HPDE6-E6E7 (cell line): Measurements from ENCODE around the gene GGA3.

Experiments
- DNase-seq: peaks from one replicate; pipeline ENCODE4 v3.0.0; 2011; ENCODE audit warnings: missing footprints; ENCODE audit errors: extremely low spot score

GGA3 gene

GRCh38 chr17:75250009-75250471, 11.4 kb downstream of the GGA3 start:
- DNase-seq = peak; percentile 76

- no peak for DNase-seq
Observed at GRCh38 chr17:75249564-75249963, 11.8 kb downstream of the GGA3 start.

- no peak for DNase-seq
Observed at GRCh38 chr17:75246404-75246803, 15.0 kb downstream of the GGA3 start.

- DNase-seq = no peak
Observed at GRCh38 chr17:75245011-75245410, 16.4 kb downstream of the GGA3 start.

- DNase-seq = no peak
Observed at GRCh38 chr17:75244133-75244866, 17.1 kb downstream of the GGA3 start.

GRCh38 chr17:75242461-75243042, 18.9 kb downstream of the GGA3 start:
- no peak for DNase-seq

- DNase-seq = no peak
Observed at GRCh38 chr17:75241996-75242460, 19.4 kb downstream of the GGA3 start.

- no peak for DNase-seq
Observed at GRCh38 chr17:75241502-75241901, 19.9 kb downstream of the GGA3 start.

- DNase-seq = no peak
Observed at GRCh38 chr17:75241143-75241430, 20.3 kb downstream of the GGA3 start.

- DNase-seq = no peak
Observed at GRCh38 chr17:75240394-75241142, 20.8 kb downstream of the GGA3 start.

GRCh38 chr17:75239778-75240393, 21.5 kb downstream of the GGA3 start:
- DNase-seq = no peak

GRCh38 chr17:75239214-75239613, 22.2 kb downstream of the GGA3 start:
- DNase-seq = no peak

GRCh38 chr17:75238684-75239191, 22.7 kb downstream of the GGA3 start:
- DNase-seq = peak; percentile 70

- DNase-seq = no peak
Observed at GRCh38 chr17:75238020-75238580, 23.3 kb downstream of the GGA3 start.

GRCh38 chr17:75237100-75238014, 24.0 kb downstream of the GGA3 start:
- DNase-seq = no peak

GRCh38 chr17:75232786-75233185, 28.6 kb downstream of the GGA3 start:
- DNase-seq = no peak

- DNase-seq = no peak
Observed at GRCh38 chr17:75231741-75232464, 29.5 kb downstream of the GGA3 start.

- DNase-seq = no peak
Observed at GRCh38 chr17:75231071-75231470, 30.3 kb downstream of the GGA3 start.

- no peak for DNase-seq
Observed at GRCh38 chr17:75228847-75229246, 32.6 kb downstream of the GGA3 start.

- no peak for DNase-seq
Observed at GRCh38 chr17:75228305-75228704, 33.1 kb downstream of the GGA3 start.
